Measurements from ENCODE around the gene UCK2.
"Not testable (repeated sequence)": the region's sequence is repeated elsewhere in the genome, so short reads cannot be mapped to it uniquely, and the experiment has no call there.

UCK2 gene

GRCh38 chr1:165827268-165828102 is at the start of gene UCK2:
UCK2 (plus strand) TSS chr1:165827614; CDS start chr1:165827834, 220 bp downstream.
- peak; percentile 65 for DNase-seq (ENCODE audit: low read depth)

- DNase-seq (ENCODE audit: low read depth): not testable (repeated sequence)
These were observed 49.2 kb upstream of the UCK2 start for GRCh38 chr1:165778197-165778596.

GRCh38 chr1:165783519-165783918 is 43.9 kb upstream of the UCK2 start:
- not testable (repeated sequence) for DNase-seq (ENCODE audit: low read depth)

DNA sequence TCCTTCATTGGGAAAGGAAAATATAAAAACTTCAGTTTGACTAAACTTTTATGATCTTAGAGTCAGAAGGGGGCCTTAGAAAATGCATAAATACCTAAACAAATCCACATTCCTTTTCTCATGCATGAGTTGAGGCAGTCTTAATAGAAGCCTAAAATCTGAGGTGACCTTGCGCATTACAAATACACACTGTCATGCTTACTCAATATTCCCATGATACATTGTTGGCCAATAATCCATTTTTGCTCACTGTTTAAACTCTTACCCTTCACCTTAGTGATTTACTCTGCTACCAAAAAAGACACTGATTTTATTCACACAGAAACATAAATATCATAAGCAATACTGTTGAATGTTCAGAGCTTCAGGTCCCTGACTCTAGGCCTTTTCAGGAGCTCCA is 39.7 kb upstream of the UCK2 start:
- DNase-seq (ENCODE audit: low read depth): no peak

DNA sequence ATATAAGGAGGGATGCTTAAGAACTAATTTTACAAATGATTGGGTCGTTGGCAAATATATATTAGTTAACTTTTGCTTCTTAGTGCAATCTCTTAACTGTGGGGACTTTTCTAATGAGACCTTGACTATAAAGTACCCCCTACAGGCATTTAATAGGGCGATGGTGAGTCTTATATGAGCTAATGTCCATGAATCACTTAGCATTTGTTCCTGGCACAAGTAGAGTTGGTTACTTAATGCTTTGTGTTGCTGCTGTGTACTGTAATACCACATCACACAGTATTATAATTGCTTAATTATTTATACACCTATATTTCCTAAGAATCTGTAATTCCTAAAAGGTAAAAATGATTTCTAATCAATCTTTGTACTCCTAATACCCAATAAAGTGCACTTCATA is 33.5 kb upstream of the UCK2 start:
- no peak for DNase-seq (ENCODE audit: low read depth)

DNA sequence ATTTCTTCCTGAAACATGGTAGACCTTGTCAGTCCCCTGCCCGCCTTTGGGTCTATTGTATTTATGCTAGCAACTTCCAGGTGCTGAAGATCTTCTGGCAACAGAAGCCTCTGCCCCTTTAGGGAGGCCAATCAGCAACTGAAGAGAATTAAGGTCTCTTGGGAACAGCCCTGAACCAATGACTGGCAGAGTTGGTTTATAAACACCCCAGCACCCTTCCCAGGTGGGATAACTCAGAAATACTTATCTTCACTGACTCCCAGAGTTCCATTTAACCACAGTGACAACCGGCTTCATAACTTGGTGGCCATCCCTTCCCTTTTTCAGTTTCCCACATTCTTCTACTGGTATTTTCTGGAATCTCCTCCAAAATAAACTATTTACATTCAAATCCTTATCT is 31.5 kb upstream of the UCK2 start:
- DNase-seq (ENCODE audit: low read depth): no peak

DNA sequence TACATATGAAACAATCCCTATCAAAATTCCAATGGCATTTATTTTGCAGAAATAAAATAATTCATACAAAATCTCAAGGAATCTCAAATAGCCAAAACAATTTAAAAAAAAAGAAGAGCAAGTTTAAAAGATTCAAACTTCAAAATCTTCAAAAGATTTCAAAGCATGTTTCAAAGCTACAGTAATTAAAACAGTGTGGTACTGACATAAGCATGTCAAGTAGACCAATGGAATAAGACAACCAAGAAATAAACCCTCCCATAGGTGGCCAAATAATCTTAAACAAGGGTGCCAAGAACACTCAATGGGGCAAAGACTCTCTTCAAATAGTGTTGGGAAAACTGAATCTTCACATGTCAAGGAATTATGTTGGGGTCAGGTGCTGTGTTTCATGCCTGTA is 28.0 kb upstream of the UCK2 start:
- DNase-seq (ENCODE audit: low read depth): no peak

GRCh38 chr1:165804513-165804912 is 22.9 kb upstream of the UCK2 start:
- not testable (repeated sequence) for DNase-seq (ENCODE audit: low read depth)

- no peak for DNase-seq (ENCODE audit: low read depth)
These were observed 19.8 kb upstream of the UCK2 start for GRCh38 chr1:165807613-165808012.

GRCh38 chr1:165815725-165816124 is 11.7 kb upstream of the UCK2 start:
- DNase-seq (ENCODE audit: low read depth): no peak

GRCh38 chr1:165816157-165816556 is 11.3 kb upstream of the UCK2 start:
- no peak for DNase-seq (ENCODE audit: low read depth)

GRCh38 chr1:165816826-165817497 is 10.5 kb upstream of the UCK2 start:
- DNase-seq (ENCODE audit: low read depth): no peak

- no peak for DNase-seq (ENCODE audit: low read depth)
These were observed 3.7 kb upstream of the UCK2 start for GRCh38 chr1:165823552-165824268.

- no peak for DNase-seq (ENCODE audit: low read depth)
These were observed 3.2 kb upstream of the UCK2 start for GRCh38 chr1:165824269-165824643.

- DNase-seq (ENCODE audit: low read depth): no peak
These were observed 698 bp upstream of the UCK2 start for GRCh38 chr1:165826565-165827267.

DNA sequence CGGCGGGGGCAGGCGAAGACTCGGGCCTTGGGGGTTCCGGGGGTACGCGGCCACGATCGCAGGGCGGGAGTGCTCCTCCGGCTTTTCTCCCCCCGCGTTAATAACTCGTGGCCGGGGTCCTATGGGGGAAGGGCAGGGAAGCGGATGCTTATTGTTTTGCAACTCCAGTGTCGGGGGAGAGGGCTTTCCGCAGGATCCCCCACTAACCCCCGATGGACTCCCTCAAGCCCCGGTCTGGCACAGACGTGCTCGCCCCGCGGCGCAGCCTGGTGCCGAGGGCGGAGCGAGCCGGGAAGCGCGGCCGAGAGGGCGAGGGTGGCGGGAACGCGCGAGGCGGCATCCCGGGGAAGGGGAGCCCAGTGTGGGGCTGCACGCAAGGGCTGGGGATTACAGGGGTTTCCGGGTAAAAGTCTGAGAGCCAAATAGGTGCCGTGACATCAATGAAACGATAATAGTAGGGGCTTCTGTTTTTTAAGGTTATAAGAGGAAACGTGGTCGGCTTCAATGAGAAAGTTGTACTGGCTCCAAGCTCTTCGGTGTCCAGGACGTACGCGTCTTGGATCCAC is 772 bp downstream of the UCK2 start:
- peak; percentile 37 for DNase-seq (ENCODE audit: low read depth)

- DNase-seq (ENCODE audit: low read depth): no peak
These were observed 1.4 kb downstream of the UCK2 start for GRCh38 chr1:165828669-165829329.

DNA sequence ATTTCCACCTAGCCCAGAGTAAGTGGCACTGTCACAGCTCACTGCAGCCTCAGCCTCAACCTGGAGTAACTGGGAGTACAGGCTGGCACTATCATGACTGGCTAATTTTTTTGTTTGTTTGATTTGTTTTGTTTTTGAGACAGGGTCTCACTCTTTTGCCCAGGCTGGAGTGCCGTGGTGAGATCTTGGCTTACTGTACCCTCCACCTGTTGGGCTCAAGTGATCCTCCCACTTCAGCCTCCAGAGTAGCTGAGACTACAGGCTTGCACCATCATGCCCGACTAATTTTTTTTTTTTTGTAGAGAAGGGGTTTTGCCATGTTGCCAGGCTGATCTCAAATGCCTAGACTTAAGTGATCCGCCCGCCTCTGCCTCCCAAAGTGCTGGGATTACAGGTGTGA is 2.5 kb downstream of the UCK2 start:
- no peak for DNase-seq (ENCODE audit: low read depth)

GRCh38 chr1:165831146-165831545 is 3.7 kb downstream of the UCK2 start:
- no peak for DNase-seq (ENCODE audit: low read depth)

- DNase-seq (ENCODE audit: low read depth): no peak
These were observed 5.5 kb downstream of the UCK2 start for GRCh38 chr1:165832902-165833301.

GRCh38 chr1:165833358-165833757 is 5.9 kb downstream of the UCK2 start:
- no peak for DNase-seq (ENCODE audit: low read depth)

All from stimulated activated CD8-positive, alpha-beta memory T cell treated with anti-CD3 and anti-CD28 coated beads, Interleukin-4, amount 100 ng/mL, for 24 hours (primary cell).